ENCODE measurements around the gene PSD4. TPM values are rescaled to one million over a fixed set of nuclear protein-coding genes. Genes with fewer than 3 reads are reported as not detected.
A peak's percentile ranks its signal among the peaks of the same experiment; 100 is the strongest.

PSD4 gene
- total RNA-seq, 1 experiment from 2014 or later: 46.6 TPM

DNA sequence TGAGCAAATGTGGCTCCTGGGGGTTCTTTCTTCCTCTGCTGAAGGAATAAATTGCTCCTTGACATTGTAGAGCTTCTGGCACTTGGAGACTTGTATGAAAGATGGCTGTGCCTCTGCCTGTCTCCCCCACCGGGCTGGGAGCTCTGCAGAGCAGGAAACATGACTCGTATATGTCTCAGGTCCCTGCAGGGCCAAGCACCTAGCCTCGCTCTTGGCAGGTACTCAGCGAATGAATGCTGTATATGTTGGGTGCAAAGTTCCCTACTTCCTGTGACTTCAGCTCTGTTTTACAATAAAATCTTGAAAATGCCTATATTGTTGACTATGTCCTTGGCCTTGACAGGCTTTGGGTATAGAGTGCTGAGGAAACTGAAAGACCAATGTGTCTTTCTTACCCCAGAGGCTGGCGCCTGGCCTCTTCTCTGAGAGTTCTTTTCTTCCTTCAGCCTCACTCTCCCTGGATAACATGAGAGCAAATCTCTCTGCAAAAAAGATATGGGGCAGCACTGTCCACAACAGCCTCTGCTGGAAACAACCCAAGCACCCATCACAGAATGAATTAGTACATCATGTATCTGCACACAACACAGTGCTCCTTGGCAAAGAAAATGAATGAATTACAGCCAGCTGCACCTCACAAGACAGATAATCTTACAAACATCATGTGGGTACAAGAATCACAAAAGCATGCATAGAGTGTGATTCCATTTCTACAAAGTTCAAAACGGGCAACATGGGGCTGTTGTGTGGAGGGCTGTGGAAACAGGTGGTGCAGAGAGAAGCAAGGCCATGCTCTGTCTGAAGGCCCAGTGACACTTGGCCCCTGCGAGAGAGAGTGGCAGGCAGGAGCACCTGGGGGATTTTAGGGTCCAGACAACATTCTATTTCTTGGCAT lies 39.8 kb upstream of the PSD4 start:
- CTCF ChIA-PET: no interaction called here
- TF ChIP-seq EZH2 (IDR thresholded peaks at IDR 0.05; ENCODE audit: low read length, unreplicated experiment): no peak
- TF ChIP-seq EZH2phosphoT487 (IDR thresholded peaks at IDR 0.05; ENCODE audit: borderline replicate concordance, low read length): no peak
- TF ChIP-seq, protein P1, sequence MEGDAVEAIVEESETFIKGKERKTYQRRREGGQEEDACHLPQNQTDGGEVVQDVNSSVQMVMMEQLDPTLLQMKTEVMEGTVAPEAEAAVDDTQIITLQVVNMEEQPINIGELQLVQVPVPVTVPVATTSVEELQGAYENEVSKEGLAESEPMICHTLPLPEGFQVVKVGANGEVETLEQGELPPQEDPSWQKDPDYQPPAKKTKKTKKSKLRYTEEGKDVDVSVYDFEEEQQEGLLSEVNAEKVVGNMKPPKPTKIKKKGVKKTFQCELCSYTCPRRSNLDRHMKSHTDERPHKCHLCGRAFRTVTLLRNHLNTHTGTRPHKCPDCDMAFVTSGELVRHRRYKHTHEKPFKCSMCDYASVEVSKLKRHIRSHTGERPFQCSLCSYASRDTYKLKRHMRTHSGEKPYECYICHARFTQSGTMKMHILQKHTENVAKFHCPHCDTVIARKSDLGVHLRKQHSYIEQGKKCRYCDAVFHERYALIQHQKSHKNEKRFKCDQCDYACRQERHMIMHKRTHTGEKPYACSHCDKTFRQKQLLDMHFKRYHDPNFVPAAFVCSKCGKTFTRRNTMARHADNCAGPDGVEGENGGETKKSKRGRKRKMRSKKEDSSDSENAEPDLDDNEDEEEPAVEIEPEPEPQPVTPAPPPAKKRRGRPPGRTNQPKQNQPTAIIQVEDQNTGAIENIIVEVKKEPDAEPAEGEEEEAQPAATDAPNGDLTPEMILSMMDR (conservative IDR thresholded peaks at IDR 0.05; ENCODE audit: low read depth, low read length): no peak
- Histone ChIP-seq H3K79me2 (ENCODE audit: low read length) (no peaks in the 10 kb centered on the region), H3K27me3 (ENCODE audit: low read length) (no peaks in the 10 kb centered on the region), H4K20me1 (ENCODE audit: low read length) (no peaks in the 10 kb centered on the region), H3K9me3 (ENCODE audit: low read length) (no peaks in the 10 kb centered on the region), H2AFZ (ENCODE audit: low read length) (peak overlapping the region; percentile 56), H3K9ac (ENCODE audit: low read length) (peak overlapping the region; percentile 6; the same call in 1 of the 2 replicates), H3F3A (ENCODE audit: low read length, unreplicated experiment) (no peaks in the 10 kb centered on the region), H3K4me1 (ENCODE audit: insufficient read depth, low read length) (peaks cover 18% of the 10 kb centered on the region), H3K36me3 (ENCODE audit: low read depth, low read length) (no peaks in the 10 kb centered on the region), H3K4me2 (ENCODE audit: low read length) (peak overlapping the region; percentile 44), H3K27ac (ENCODE audit: low read length) (peak overlapping the region; percentile 65), H3K9me2 (replicated peaks; ENCODE audit: low read length) (no peaks in the 10 kb centered on the region), H3K4me3 (ENCODE audit: low read length) (no peak overlapping the region)
- ATAC-seq (peak; percentile 93), DNase-seq (peak; percentile 83)
- POLR2A ChIA-PET (ENCODE audit: unreplicated experiment): no interaction called here
- BruUV-seq (replicated peaks): no TSS peak
- intact Hi-C loops (cut with micrococcal nuclease): no loop called here

DNA sequence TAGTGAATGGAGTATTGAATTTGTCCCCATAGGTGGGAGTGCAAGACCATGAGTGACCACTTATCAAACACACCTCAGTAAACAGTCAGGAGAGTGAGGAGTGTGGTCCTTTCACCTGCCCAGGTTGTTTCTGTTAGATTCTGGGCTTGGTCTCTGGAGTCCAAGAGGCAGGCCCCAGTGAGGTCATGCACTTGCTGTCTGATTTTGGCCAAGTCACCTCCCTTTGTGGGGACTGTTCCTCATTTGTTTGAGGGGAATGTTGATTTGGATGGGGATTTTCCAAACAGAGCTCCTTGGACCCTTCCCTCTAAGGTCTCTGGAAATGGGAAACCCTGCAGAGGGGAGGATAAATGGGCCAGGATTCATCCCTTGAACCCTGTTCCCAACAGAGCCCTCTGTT lies 39.1 kb upstream of the PSD4 start:
- intact Hi-C loops (cut with micrococcal nuclease): no loop called here
- ChIA-PET CTCF (no interaction called here), POLR2A (ENCODE audit: unreplicated experiment) (no interaction called here)

More for the DNA sequence above, 39.1 kb upstream of the PSD4 start:
- Histone ChIP-seq H3K79me2 (ENCODE audit: low read length) (no peaks in the 10 kb centered on the region), H3K4me3 (ENCODE audit: low read length) (no peak overlapping the region), H4K20me1 (ENCODE audit: low read length) (no peaks in the 10 kb centered on the region), H3K9ac (ENCODE audit: low read length) (no peak overlapping the region), H3K9me3 (ENCODE audit: low read length) (no peaks in the 10 kb centered on the region), H3F3A (ENCODE audit: low read length, unreplicated experiment) (no peaks in the 10 kb centered on the region), H3K27ac (ENCODE audit: low read length) (no peak overlapping the region), H2AFZ (ENCODE audit: low read length) (no peak overlapping the region), H3K27me3 (ENCODE audit: low read length) (no peaks in the 10 kb centered on the region), H3K4me2 (ENCODE audit: low read length) (no peak overlapping the region), H3K36me3 (ENCODE audit: low read depth, low read length) (no peaks in the 10 kb centered on the region), H3K4me1 (ENCODE audit: insufficient read depth, low read length) (peaks cover 23% of the 10 kb centered on the region), H3K9me2 (replicated peaks; ENCODE audit: low read length) (no peaks in the 10 kb centered on the region)
- DNase-seq: no peak
- ATAC-seq: no peak
- TF ChIP-seq EZH2 (IDR thresholded peaks at IDR 0.05; ENCODE audit: low read length, unreplicated experiment) (no peak), EZH2phosphoT487 (IDR thresholded peaks at IDR 0.05; ENCODE audit: borderline replicate concordance, low read length) (no peak)
- TF ChIP-seq, protein P1 (conservative IDR thresholded peaks at IDR 0.05; ENCODE audit: low read depth, low read length): no peak
- no TSS peak for BruUV-seq (replicated peaks)

Measured in PC-3 (cell line).